ENCODE data around the gene P2RX3.

Gene P2RX3

DNA sequence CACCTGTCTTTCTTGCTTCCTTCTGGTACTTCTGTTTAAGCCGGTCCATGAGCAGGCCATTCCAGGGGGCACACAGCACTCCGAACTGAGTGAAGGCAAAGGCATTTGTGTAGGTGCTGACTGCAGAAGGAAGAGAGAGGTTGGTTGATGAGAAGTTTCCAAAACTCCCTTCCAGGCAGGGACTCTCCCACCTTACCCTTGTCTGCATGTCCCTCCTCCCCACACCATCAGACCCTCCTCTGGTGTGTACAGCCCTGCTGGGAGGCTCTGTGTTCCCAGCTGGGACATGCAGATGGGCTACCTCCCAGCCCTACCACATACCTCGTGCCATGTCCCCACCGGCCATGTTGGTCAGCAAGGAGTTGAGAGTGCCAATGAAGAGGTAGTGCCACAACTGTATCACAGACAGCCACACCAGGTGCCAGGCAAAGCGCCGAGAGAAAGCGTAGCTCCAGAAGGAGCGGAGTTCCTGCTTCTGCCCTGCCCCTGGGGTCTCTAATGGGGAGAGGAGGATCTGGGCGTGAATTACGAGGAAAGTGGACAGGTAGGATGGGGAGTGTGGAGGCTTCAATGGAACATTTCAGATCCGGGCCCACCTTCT lies 76.6 kb downstream of the P2RX3 start:
- DNase-seq (ENCODE audit: low read depth in 1 of 2, low spot score in 1 of 2), result no peak

DNA sequence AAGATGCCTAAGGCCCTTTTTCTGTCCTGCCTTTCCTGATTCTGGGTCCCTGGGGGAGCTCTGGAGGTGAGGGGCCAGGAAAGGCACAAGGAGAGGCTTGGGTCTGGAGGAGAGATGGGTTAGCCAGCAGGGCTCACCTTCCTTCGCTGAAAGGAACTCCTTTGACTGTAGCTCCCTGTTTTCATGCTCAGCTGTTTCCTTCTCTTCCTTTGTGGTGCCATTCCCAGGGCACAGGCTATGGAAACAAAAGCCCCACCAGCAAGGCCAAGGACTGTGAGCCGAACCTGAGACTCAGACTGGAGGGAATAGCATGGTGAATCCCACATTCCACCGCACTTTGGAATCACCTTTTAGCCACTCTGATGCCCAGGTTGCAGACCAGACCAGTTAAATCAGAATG lies 78.3 kb downstream of the P2RX3 start:
- no peak for DNase-seq (ENCODE audit: low read depth in 1 of 2, low spot score in 1 of 2)

DNA sequence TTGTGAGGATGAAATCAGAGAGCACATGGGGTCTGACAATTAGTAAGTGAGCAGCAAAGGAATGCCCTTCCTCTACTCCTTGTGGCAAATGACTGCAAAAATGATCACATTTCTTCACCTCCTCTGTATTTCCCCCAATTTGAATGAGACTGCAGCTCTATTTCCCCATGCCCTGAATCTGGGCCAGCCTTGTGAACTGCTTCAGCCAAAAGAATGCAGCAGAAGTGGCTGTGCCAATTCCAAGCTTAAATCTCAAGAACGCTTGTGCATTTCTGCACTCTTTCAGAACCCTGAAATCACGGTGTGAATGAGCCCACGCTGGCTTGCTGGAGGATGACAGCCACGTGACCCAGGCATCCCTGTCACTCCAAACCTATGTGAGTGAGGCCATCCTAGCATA lies 78.9 kb downstream of the P2RX3 start:
- DNase-seq (ENCODE audit: low read depth in 1 of 2, low spot score in 1 of 2), result no peak

DNA sequence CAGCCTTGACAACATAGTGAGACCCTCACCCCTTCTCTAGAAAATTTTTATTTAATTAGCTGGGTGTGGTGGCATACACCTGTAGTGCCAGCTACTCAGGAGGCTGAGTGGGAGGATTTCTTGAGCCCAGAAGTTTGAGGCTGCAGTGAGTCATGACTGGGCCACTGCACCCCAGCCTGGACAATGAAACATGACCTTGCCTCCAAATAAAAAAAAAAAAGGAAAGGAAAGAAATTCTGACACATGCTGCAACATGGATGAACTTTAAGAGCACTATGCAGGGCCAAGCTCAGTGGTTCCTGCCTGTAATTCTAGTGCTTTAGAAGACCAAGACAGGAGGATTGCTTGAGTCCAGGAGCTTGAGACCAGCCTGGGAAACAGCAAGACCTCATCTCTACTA lies 80.0 kb downstream of the P2RX3 start:
- no peak for DNase-seq (ENCODE audit: low read depth in 1 of 2, low spot score in 1 of 2)

DNA sequence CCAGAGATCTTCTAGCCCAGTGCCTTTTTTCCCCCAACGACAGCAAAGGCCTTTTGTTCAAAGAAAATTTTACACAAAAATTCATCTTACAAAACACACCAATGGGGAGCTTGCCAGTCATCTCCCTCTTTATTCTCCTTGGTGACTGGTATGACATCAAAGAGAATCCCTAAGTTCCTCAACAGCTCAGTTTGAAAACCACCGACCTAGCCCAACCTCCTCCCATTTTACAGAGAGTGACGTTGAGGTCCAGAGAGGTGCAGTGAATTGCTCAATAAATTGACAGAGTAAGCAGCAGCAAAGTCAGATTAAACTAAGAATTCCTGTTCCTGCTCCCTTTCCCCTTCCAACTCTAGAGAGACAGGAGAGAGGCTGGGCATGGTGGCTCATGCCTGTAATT lies 81.0 kb downstream of the P2RX3 start:
- no peak for DNase-seq (ENCODE audit: low read depth in 1 of 2, low spot score in 1 of 2)

DNA sequence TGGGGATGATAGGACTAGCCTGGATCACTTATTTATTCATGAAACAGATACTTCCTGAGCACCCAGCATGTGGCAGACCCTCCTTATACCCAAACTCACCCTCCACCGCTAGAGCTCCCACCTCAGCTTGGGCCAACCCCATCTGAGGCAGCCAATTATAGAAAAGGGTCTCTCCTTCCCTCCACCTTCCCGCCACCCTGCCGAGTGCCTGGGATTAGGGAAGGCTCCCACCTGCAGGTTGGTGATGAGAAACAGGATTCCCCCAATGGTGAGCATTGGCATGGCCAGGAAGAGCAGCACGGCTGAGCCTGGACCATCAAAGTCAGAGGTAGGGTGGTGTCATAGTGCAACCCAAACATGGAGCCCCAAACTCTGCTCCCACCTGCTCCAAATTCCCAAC lies 82.9 kb downstream of the P2RX3 start:
- no peak for DNase-seq (ENCODE audit: low read depth in 1 of 2, low spot score in 1 of 2)

DNA sequence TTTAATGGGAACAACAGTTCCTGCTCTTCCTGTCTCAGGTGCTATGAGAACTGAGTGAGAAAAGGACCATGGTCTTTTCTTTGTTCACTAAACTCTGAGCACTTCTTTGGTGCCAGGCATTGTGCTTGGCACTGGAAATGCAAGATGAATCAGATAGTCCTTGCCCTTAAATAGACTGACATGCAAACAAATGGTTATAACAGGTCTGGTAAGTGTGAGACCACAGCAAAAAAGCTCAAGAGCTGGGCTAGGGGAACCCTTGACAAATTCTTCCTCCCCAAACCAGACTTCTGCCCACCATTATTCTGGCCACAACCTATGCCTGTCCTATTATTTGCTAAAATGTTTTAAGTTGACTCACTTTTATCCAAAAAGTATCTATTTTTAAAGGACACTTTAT lies 83.7 kb downstream of the P2RX3 start:
- DNase-seq (ENCODE audit: low read depth in 1 of 2, low spot score in 1 of 2), result no peak

Measured in activated T-helper 1 cell treated with anti-CD3 and anti-CD28 coated beads, Interleukin-2, amount 50 U/mL, for 16 hours (primary cell).